Brain microvascular endothelial cell (primary cell): Measurements from ENCODE around the gene PRKACA.

ENCODE experiments used
- DNase-seq: peaks from one replicate; pipeline ENCODE4 v3.0.0-alpha.2; 2020
- H3K27ac ChIP-seq: fragments of 250-450 bp; sonication (Bioruptor Pico); 2 replicates; pipeline ENCODE4 v1.5.1; 2020; ENCODE audit warnings: mild to moderate bottlenecking, moderate library complexity
- H3K27me3 ChIP-seq: fragments of 250-450 bp; sonication (Bioruptor Pico); replicated peaks from 2 replicates; pipeline ENCODE4 v1.5.1; 2020; ENCODE audit warnings: mild to moderate bottlenecking
- H3K36me3 ChIP-seq: fragments of 250-450 bp; sonication (Bioruptor Pico); replicated peaks from 2 replicates; pipeline ENCODE4 v1.5.1; 2020; ENCODE audit warnings: mild to moderate bottlenecking
- H3K4me3 ChIP-seq: 2 replicates; pipeline ENCODE4 v1.5.1; 2011; ENCODE audit warnings: low read depth, mild to moderate bottlenecking, control low read depth, low read length, moderate library complexity
- in situ Hi-C: cut with HindIII; loops from 2 replicates; pipeline ENCODE4 v1.10.0; 2017; ENCODE audit warnings: low sequenced_read_pairs, low pct_ligation_motif_present
- TF ChIP-seq, protein P1 (sequence below): IDR thresholded peaks from 2 replicates; pipeline ENCODE4 v1.5.1; 2011; ENCODE audit warnings: low read depth, mild to moderate bottlenecking, moderate library complexity, low read length, control low read depth, inconsistent platforms; ENCODE audit errors: missing control alignments

PRKACA gene

GRCh38 chr19:14066134-14066533, 51.4 kb downstream of the PRKACA start:
- Histone ChIP-seq H3K27me3 (no peaks in the 10 kb centered on the region), H3K27ac (no peak overlapping the region), H3K36me3 (no peaks in the 10 kb centered on the region), H3K4me3 (no peak overlapping the region)
- DNase-seq, result no peak
- in situ Hi-C loops, result no loop called here
- TF ChIP-seq, protein P1, sequence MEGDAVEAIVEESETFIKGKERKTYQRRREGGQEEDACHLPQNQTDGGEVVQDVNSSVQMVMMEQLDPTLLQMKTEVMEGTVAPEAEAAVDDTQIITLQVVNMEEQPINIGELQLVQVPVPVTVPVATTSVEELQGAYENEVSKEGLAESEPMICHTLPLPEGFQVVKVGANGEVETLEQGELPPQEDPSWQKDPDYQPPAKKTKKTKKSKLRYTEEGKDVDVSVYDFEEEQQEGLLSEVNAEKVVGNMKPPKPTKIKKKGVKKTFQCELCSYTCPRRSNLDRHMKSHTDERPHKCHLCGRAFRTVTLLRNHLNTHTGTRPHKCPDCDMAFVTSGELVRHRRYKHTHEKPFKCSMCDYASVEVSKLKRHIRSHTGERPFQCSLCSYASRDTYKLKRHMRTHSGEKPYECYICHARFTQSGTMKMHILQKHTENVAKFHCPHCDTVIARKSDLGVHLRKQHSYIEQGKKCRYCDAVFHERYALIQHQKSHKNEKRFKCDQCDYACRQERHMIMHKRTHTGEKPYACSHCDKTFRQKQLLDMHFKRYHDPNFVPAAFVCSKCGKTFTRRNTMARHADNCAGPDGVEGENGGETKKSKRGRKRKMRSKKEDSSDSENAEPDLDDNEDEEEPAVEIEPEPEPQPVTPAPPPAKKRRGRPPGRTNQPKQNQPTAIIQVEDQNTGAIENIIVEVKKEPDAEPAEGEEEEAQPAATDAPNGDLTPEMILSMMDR, result no peak

- in situ Hi-C loops, result no loop called here
- Histone ChIP-seq H3K36me3 (no peaks in the 10 kb centered on the region), H3K27me3 (peaks cover 12% of the 10 kb centered on the region), H3K27ac (no peak overlapping the region), H3K4me3 (no peak overlapping the region)
- TF ChIP-seq, protein P1, result no peak
- no peak for DNase-seq
Observed at GRCh38 chr19:14063105-14063504, 54.5 kb downstream of the PRKACA start.

DNA sequence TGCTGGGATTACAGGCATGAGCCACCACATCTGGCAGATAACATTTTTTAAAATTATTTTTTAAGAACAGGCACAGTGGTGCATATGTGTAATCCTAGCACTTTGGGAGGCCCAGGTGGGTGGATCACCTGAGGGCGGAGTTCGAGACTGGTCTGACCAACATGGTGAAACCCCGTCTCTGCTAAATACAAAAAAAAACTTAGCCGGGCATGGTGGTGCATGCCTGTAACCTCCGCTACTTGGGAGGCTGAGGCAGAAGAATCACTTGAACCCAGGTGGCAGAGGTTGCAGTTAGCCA, 55.1 kb downstream of the PRKACA start:
- TF ChIP-seq, protein P1, result no peak
- peaks cover 12% of the 10 kb centered on the region for H3K27me3 ChIP-seq
- no peak for DNase-seq
- H3K4me3 ChIP-seq, result no peak overlapping the region
- no peaks in the 10 kb centered on the region for H3K36me3 ChIP-seq
- in situ Hi-C loops, result no loop called here
- no peak overlapping the region for H3K27ac ChIP-seq

GRCh38 chr19:14061751-14062557, 55.6 kb downstream of the PRKACA start, which contains the start of gene PALM3:
TSS of gene PALM3 (minus strand) at chr19:14062076. CDS start at chr19:14061980, 96 bp downstream.
- no peak within 1 kb of the TSS for H3K27ac ChIP-seq
- H3K36me3 ChIP-seq, result no peaks in the 10 kb centered on the region
- no peak for DNase-seq
- no peak within 1 kb of the TSS for H3K4me3 ChIP-seq
- in situ Hi-C loops, result no loop called here
- TF ChIP-seq, protein P1, result no peak
- peaks cover 12% of the 10 kb centered on the region for H3K27me3 ChIP-seq

- DNase-seq, result no peak
Observed at GRCh38 chr19:14061081-14061749, 56.3 kb downstream of the PRKACA start.

More at GRCh38 chr19:14061081-14061749, 56.3 kb downstream of the PRKACA start:
- TF ChIP-seq, protein P1, result no peak
- Histone ChIP-seq H3K36me3 (no peaks in the 10 kb centered on the region), H3K27me3 (peaks cover 12% of the 10 kb centered on the region), H3K27ac (no peak overlapping the region), H3K4me3 (no peak overlapping the region)
- in situ Hi-C loops, result no loop called here
